Parathyroid adenoma (tissue), 2 donors: Measurements from ENCODE around the gene TTC21A.

Experiments
- H2AFZ ChIP-seq: fragments of 300-600 bp; sonication (generic); one replicate; pipeline ENCODE4 v1.7.0; 2017; ENCODE audit warnings: antibody characterized with exemption, mild to moderate bottlenecking
- H3K27ac ChIP-seq: fragments of 300-600 bp; sonication (generic); one replicate; pipeline ENCODE4 v1.7.0; 2017
- H3K27me3 ChIP-seq: fragments of 300-600 bp; sonication (generic); one replicate; pipeline ENCODE4 v1.7.0; 2017; ENCODE audit warnings: low read length; ENCODE audit not compliant: control insufficient read depth, insufficient read depth
- H3K36me3 ChIP-seq: fragments of 300-600 bp; sonication (generic); one replicate; pipeline ENCODE4 v1.7.0; 2017; ENCODE audit warnings: low read length; ENCODE audit not compliant: control insufficient read depth, insufficient read depth
- H3K4me1 ChIP-seq: fragments of 300-600 bp; sonication (generic); one replicate; pipeline ENCODE4 v1.7.0; 2017; ENCODE audit warnings: control low read depth
- H3K4me2 ChIP-seq: fragments of 300-600 bp; sonication (generic); one replicate; pipeline ENCODE4 v1.7.0; 2017; ENCODE audit warnings: low read length
- H3K4me3 ChIP-seq: fragments of 300-600 bp; sonication (generic); one replicate; pipeline ENCODE4 v1.7.0; 2017; ENCODE audit warnings: low read depth, low read length
- H3K79me2 ChIP-seq: fragments of 300-600 bp; sonication (generic); one replicate; pipeline ENCODE4 v1.7.0; 2017; ENCODE audit warnings: control low read depth
- H3K9ac ChIP-seq: fragments of 300-600 bp; sonication (generic); one replicate; pipeline ENCODE4 v1.7.0; 2017; ENCODE audit warnings: mild to moderate bottlenecking
- H3K9me3 ChIP-seq: fragments of 300-600 bp; sonication (generic); one replicate; pipeline ENCODE4 v1.7.0; 2017; ENCODE audit warnings: low read length; ENCODE audit not compliant: control insufficient read depth
- TF ChIP-seq, protein P1 (sequence below): fragments of 300-600 bp; sonication (generic); IDR thresholded peaks from one replicate; pipeline ENCODE4 v1.7.0; 2017; ENCODE audit warnings: antibody characterized with exemption, mild to moderate bottlenecking
- donor health status: primary hyperparathyroidism.

Gene TTC21A

DNA sequence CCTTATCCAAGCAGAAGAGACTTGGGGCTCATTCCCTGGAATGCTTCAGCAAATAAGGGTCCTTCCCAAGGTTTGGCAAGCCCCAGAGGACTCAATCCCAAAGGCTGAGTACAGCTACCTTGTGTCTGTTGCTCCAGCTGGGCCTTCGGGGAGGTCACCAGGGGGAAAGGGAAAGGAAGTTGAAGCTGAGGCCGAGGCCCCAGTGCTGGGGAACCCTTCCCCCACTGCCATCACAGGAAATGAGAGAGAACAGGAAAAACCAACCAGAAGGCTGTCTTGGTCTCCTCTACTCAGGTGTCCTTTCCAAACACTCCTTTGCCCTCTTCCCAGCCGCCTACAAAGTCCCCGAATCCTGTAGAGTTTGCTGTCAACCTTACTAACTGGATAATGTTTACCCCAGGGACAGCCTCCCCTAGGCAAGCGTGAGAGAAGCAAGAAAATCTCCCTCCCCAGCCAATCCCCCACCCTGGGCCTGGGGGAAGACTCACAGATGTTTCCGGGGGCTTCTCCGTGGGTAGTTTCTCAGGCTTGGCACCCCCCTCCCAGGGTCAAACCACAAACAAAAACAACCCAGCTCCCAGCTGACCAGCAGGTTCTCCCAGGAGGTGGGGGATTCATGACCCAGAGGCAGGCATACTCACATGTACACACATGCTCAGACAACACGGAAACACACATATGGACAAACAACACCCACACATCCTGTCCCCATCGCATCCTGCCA lies 40.4 kb downstream of the TTC21A start:
- H3K4me3 ChIP-seq, result peak overlapping the region; percentile 27
- H3K9ac ChIP-seq, result peak overlapping the region; percentile 22

DNA sequence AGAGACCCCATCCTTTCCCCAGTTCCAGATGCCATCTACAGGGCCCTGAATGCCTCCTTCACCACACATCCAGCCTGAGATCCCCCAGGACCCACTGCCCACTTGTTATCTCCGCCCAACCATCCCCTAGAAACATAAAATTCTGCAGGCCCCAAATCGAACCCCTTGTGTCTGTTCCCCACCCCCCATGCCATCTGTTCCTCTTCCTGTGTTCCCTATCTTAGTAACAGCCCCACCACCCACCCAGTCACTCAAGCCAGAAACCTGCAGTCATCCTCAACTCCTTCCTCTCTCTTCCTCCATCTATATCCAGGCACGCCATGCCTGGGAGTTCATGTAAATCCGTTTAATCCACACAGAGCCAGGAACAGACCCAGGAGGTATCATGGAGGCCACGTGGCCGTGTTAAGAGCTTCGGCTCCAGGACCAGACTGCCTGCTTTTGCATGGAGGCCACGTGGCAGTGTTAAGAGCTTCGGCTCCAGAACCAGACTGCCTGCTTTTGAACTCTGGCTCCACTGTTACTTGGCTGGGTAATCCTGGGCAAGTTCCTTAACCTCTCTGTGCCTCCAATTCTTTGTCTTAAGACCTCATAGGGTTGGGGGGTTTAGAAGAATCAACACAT lies 41.1 kb downstream of the TTC21A start:
- Histone ChIP-seq H3K79me2 (peaks cover 53% of the 10 kb centered on the region), H3K4me3 (peak overlapping the region; percentile 27), H2AFZ (no peak overlapping the region), H3K9ac (no peak overlapping the region), H3K36me3 (no peaks in the 10 kb centered on the region), H3K4me2 (peak overlapping the region; percentile 59), H3K27ac (peak overlapping the region; percentile 100), H3K27me3 (no peaks in the 10 kb centered on the region), H3K9me3 (no peaks in the 10 kb centered on the region), H3K4me1 (peaks cover 74% of the 10 kb centered on the region)
- TF ChIP-seq, protein P1, sequence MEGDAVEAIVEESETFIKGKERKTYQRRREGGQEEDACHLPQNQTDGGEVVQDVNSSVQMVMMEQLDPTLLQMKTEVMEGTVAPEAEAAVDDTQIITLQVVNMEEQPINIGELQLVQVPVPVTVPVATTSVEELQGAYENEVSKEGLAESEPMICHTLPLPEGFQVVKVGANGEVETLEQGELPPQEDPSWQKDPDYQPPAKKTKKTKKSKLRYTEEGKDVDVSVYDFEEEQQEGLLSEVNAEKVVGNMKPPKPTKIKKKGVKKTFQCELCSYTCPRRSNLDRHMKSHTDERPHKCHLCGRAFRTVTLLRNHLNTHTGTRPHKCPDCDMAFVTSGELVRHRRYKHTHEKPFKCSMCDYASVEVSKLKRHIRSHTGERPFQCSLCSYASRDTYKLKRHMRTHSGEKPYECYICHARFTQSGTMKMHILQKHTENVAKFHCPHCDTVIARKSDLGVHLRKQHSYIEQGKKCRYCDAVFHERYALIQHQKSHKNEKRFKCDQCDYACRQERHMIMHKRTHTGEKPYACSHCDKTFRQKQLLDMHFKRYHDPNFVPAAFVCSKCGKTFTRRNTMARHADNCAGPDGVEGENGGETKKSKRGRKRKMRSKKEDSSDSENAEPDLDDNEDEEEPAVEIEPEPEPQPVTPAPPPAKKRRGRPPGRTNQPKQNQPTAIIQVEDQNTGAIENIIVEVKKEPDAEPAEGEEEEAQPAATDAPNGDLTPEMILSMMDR, result no peak

More for the DNA sequence above, 40.4 kb downstream of the TTC21A start:
- peak overlapping the region; percentile 100 for H3K27ac ChIP-seq
- H3K9me3 ChIP-seq, result no peaks in the 10 kb centered on the region
- TF ChIP-seq, protein P1, result no peak
- H3K4me1 ChIP-seq, result peaks cover 79% of the 10 kb centered on the region
- H3K79me2 ChIP-seq, result peaks cover 53% of the 10 kb centered on the region
- H3K36me3 ChIP-seq, result no peaks in the 10 kb centered on the region
- H3K4me2 ChIP-seq, result peak overlapping the region; percentile 59
- no peaks in the 10 kb centered on the region for H3K27me3 ChIP-seq
- H2AFZ ChIP-seq, result no peak overlapping the region

DNA sequence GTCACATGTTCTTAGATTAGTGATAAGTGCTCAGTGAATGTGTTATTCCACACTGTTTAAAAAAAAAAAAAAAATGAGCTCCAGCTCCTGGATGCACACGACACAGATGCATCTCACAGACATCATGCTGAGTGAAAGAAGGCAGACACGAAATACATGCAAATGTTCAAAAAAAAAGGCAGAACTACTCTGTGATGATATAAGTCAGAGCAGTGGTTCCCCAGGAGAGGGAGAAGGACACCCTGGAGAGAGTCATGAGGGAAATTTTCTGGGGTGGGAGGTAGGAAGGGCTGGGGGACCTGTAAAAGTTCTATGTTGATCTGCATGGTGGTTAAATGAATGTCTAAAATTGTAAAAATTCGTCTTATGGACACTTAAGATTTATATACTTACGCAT lies 41.6 kb downstream of the TTC21A start:
- Histone ChIP-seq H3K4me3 (no peak overlapping the region), H3K27ac (peak overlapping the region; percentile 100), H3K36me3 (no peaks in the 10 kb centered on the region), H3K4me2 (no peak overlapping the region), H3K4me1 (peaks cover 69% of the 10 kb centered on the region), H3K9me3 (no peaks in the 10 kb centered on the region), H3K27me3 (no peaks in the 10 kb centered on the region), H3K79me2 (peaks cover 53% of the 10 kb centered on the region), H2AFZ (no peak overlapping the region), H3K9ac (no peak overlapping the region)
- TF ChIP-seq, protein P1, result no peak

DNA sequence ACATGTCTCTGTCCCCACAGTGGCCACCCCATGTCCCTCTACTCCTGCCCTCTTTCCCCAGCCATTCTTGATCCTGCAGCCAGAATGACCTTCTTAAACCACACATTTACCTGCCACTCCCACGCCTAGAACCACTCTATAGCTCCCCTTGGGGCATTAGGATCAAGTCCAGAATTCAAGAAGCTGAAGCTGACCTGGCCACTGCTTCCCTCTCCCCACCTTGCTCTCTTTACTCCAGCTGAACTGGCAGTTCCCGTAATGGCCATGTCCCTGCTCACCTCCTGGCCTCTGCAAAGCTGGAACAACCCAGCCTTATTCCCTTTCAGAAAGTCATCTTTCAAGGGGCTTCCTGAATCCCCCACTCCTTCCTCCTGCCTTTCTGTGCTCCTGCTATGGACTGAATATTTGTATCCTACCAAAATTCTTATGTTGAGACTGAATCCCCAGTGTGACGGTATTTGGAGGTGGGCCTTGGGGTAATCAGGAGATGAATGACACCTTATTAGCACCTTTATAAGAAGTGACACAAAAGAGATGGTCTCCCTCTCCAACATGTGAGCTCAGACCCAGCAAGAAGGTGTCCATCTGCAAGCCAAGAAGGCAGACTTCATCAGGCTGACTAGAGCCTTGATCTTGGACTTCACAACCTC lies 42.1 kb downstream of the TTC21A start:
- Histone ChIP-seq H2AFZ (no peak overlapping the region), H3K4me3 (no peak overlapping the region), H3K4me1 (peaks cover 68% of the 10 kb centered on the region), H3K9ac (no peak overlapping the region), H3K27me3 (no peaks in the 10 kb centered on the region), H3K36me3 (no peaks in the 10 kb centered on the region), H3K9me3 (no peaks in the 10 kb centered on the region), H3K27ac (peak overlapping the region; percentile 100), H3K4me2 (no peak overlapping the region), H3K79me2 (peaks cover 50% of the 10 kb centered on the region)
- TF ChIP-seq, protein P1, result no peak
